SU-DHL-6 (cell line): ENCODE measurements around the gene THG1L.
A peak's percentile ranks its signal among the peaks of the same experiment; 100 is the strongest.

Source experiments
- CTCF ChIP-seq: fragments of 200-600 bp; sonication (generic); IDR thresholded peaks from one replicate; pipeline ENCODE4 v1.5.1; 2017; ENCODE audit warnings: antibody characterized with exemption, mild to moderate bottlenecking, low read length, moderate library complexity; ENCODE audit not compliant: insufficient read depth, poor library complexity, severe bottlenecking
- EZH2phosphoT487 ChIP-seq: fragments of 200-600 bp; sonication (generic), shearing (Covaris generic); conservative IDR thresholded peaks from 2 replicates; pipeline ENCODE4 v1.6.1; 2018; ENCODE audit warnings: mild to moderate bottlenecking, antibody characterized with exemption, low read length, moderate library complexity, mixed read lengths

- TF ChIP-seq CTCF (peak; percentile 57), EZH2phosphoT487 (no peak)
Observed at GRCh38 chr5:157740229-157740610, 9.0 kb downstream of the THG1L start.
